Transverse colon (tissue), 3 donors: ENCODE data around the gene SLC6A20.

Source experiments
- CTCF ChIP-seq, 5 experiments: fragments of 200-600 bp in 3 of 5; fragments of 450-650 bp in 2 of 5; sonication (generic) in 3 of 5; IDR thresholded peaks; 1 replicate in 2 of 5; 2 replicates in 3 of 5; pipeline ENCODE4 v1.5.1; 2016 to 2017; ENCODE audit warnings: antibody characterized with exemption in 5 of 5, inconsistent platforms in 3 of 5, mild to moderate bottlenecking in 2 of 5, moderate library complexity in 1 of 5
- POLR2A ChIP-seq: fragments of 450-650 bp; IDR thresholded peaks from one replicate; pipeline ENCODE4 v1.6.1; 2016; ENCODE audit warnings: antibody characterized with exemption, mild to moderate bottlenecking, moderate library complexity

DNA sequence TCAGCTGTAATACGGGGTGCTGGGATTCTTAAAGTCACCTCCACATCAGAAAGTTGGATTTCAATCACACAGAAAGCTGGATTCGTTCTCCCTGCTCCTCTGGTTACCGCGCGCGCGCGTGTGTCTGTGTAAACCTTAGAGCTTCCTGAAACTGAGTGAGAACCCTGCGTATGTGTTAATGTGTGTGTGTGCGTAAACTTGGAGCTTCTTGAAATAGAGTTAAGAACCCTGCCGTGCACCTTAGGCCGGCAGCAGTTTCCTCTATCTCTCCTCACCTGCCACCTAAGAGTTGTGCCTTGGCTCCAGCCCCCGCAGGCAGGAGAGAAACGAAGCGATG lies 45.1 kb upstream of the SLC6A20 start:
- TF ChIP-seq CTCF (IDR thresholded peaks at IDR 0.05) (no peak), POLR2A (no peak)
